HG03139 (cell line): ENCODE measurements around the gene RNF146.
"Not testable (repeated sequence)": the region's sequence is repeated elsewhere in the genome, so short reads cannot be mapped to it uniquely, and the experiment has no call there.

ENCODE experiments used
- ATAC-seq: cut with Tn5 transposase; IDR thresholded peaks from one replicate; pipeline ENCODE4 v1.9.1; 2021; ENCODE audit not compliant: unreplicated experiment

The RNF146 gene

DNA sequence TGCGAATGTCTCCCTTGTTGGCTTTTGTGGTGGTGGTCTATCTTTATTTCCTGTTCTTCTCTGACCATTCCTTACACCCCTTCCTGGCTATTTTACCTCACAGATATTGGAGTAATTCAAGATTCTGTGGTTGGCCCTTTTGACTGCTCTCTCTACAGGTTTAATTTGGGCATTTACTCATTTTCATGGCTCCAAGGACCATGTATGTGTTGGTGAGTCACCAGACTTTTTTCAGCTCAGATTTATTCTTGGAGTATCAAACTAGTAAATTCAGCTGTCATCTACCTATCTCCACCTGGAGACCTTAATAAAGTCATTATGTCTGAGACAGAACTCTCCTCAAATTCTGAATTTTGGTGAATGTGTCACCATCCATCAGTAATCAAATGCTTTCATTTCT, 15.5 kb downstream of the RNF146 start:
- ATAC-seq, result no peak

DNA sequence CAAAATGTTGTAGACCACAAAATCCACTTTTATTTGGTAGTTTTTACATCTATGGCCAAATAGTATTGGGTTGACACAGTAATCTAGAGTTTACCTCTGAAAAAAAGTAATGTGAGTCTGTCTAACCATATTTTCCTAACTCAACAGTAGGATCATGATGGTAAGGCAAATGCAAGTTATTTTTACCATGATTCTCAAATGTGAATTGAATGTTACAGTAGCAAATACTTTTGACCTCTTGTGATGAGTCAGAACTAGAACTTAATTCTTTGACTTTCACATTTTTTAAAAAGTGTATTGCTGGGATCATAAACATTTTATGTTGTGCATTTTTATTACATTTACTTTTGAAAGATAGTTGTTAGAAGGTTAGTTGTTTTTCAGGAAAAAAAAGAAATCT, 22.0 kb downstream of the RNF146 start:
- ATAC-seq, result no peak

DNA sequence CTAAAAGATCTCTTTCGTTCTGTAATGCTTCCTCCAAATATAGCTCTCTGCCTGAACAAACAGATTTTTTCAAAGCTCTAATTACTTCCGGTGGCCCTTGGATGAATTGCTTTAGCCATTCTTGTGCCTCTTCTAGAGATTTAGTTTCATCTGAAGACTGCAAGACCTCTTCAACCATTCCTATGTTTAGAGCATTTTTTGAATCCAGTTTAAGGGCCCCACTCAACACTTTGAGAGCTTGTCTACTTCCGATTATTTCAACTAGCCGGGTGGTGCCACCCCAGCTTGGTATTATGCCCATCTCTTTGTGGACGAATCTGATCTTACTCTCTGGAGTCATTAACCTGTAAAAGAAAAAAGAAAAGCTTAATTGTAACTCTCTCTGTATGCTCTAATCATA, 23.3 kb downstream of the RNF146 start:
- no peak for ATAC-seq

DNA sequence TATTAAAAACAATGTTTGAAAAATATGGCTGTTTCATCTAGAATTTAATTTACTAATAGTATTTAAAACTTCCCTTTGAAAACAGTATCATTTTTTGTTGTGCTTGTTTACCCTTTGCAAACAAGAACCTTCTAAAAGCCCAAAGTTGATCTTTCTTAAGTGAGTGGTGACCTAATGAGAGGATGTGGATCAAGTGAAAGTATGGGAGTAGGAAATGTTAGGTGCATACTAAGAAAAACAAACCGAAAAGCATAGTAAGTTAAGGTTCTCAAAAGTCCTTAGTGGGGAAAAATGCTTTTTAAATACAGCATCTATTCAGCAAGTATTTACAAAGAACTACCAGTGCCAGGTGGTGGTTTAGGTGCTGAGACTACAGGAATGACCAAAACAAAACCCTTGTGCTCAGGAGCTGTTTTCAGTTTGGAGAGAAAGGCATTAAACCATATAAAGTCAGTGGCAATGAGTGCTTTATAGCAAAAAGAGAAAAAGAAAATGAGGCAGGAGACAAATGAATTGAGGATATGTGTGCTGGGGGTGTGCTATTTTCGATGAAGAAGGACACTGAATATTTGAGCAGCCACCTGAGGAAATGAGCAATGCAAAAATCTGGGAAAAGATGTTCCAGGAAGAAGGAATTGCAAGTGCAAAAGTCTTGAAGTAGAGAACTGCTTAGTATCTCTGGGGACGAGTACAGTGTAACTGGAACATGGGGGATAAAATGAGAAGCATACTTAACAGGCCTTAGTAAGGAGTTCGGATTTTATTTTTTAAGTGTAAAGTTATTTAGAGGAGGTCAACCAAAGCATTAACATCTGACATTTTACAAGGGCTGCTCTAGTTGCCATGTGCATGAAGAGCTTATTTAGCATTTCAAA, 24.0 kb downstream of the RNF146 start:
- ATAC-seq, result no peak

DNA sequence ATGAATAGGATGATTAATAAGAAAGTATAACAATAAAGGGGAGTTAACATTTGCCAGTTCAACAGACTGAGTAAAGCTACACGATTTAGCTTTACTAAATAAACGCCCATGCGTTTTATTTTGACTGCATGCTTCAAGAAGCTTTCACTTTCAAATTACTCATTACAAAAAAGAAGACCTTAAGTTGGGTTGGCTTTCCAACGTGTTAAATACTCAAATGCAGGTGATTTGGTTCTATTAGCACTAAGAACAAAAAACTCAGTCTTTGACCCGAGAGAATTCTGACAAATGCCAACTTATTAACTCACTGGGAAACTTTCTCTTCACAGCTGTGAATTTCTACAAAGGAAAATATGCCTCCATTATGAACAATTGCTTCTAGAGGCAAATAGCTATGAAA, 24.8 kb downstream of the RNF146 start:
- ATAC-seq, result peak; percentile 65

DNA sequence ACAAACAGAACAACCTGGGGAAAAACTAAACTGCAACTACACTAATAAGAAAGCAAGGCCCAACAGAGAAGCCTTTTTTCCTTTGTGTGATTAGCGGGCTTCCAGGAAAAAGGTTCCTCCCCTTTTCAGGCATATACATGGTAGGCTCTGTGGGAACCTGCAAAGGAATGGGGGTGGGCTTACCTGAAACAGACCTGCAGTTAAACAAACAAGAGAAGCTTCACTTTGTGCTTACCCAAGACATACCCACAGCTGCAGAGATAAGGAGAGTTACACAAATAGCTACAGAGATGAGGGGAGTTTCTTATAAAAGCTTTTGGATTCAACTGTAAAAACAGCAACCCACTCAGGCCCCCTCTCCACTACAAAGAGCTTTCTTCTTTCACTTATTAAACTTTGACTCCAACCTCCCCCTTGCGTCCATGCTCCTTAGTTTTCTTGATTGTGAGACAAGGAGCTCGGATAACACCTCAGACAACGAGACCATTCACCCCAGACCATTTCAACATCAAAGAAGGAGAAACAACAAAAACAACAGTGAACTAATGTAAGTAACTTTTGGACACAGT, 30.9 kb downstream of the RNF146 start:
- no peak for ATAC-seq

DNA sequence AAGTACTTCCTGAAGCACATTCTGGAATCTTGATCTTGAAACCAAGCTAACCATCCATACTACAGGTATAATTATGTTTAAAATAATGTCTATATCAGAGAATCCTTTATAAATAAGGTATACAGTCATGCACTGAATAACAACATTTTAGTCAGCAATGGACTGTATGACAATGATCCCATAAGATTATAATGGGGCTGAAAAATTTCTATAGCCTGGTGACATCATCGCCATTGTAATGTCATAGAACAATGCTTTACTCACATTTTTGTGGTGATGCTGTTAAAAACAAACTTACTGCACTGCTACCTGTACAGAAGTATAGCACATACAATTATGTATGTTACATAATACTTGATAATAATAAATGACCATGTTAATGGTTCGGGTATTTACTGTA, 31.8 kb downstream of the RNF146 start:
- ATAC-seq, result no peak

DNA sequence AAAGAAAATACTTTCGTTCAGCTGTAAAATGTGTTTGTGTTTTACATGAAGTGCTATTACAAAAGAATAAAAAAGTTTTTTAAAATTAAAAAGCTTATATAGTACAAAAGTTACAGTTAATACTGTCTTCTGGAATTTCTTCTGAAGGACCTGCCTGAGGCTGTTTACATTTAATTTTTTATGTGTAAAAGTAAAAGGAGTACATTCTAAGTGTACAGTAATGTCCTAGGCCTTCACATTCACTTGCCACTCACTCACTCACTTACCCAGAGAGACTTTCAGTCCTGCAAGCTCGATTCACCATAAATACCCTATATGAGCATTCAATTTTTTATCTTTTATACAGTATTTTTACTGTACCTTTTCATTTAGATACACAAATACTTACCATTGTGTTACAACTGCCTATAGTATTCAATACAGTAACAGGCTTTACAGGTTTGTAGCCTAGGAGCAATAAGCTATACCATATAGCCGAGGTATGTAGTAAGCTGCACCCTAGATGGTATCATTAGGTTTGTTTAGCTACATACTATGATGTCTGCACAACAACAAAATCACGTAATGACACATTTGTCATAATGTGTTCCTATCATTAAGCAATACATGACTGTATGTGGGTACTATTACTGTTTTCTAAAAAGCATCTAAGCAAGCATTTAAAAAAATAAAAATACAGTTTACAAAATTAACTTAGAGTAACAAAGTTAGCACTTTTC, 33.0 kb downstream of the RNF146 start:
- ATAC-seq, result no peak

DNA sequence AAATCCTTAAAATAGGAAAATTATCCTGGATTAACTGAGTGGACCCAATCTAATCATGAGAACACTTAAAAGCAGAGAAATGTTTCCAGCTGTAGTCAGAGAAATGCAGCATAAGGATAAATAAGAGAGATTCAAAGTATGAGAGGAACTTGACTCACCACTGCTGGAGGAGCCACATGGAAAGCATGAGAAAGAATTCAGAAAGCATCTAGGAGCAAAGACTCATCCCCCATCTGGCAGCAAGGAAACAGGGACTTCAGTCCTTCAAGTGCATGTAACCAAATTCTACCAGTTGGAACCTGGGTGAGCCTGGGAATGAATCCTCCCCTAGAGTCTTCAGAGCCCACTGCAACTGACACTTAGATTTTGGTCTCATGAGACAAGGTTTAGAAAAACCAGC, 33.7 kb downstream of the RNF146 start:
- ATAC-seq, result no peak

DNA sequence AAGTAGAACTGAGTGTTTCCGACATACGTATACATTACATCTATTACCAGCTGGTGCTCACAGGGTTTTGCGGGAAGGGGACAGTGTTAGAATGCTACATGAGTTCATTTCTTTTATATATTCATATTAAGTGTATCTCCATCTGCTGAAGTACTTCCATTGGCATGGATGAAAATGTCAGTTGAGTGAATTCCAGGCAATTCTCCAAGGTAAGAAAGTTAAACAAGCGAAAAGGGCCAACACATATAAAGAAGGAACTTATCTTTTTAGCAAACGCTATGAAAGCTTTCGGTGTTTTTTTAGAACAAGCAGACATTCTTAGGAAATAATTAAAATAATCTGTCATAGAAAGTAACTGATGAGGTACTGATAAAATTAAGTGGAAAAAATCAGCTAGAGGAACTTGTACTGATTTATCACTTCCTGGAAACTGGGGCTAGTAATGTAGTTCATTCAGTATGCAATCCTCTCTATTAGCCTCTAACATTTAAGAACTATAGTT, 34.6 kb downstream of the RNF146 start:
- ATAC-seq, result no peak

DNA sequence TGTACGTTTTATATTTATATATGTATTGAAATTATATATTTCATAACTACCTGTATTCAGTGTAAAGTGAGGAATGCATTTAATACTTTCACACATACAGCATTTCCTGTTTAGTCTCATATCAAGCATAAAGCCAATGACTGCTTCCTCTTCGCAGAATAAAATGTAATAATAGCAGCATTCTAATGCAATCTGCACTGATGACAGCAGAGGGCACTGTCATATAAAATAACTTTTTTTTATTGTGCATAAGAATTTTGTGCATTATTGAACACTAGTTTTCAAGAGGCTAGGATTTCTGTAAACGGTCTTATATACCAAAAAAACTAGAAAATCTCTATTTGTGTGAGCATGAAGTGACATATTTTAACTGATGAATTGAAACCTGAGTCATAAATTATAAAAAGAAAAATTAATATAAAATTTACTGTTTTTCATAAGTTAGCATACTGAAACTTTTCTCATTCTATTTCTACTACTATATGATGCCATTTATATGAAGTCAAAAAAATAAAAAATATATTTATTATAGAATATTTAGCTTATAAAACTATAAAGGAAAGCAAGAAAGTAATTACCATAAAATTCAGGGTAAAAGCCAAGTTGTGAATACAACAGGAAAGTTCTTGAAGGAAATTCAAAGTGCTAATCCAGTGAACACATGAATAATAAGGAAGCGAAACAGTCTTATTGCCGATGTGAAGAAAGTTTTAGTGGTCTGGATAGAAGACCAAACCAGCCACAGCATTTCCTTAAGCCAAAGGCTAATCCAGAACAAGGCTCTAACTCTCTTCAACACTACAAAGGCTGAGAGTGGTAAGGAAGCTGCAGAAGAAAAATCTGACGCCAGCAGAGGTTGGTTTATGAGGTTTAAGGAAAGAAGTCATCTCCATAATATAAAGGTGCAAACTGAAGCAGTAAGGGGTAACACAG, 36.3 kb downstream of the RNF146 start:
- ATAC-seq, result peak; percentile 64

DNA sequence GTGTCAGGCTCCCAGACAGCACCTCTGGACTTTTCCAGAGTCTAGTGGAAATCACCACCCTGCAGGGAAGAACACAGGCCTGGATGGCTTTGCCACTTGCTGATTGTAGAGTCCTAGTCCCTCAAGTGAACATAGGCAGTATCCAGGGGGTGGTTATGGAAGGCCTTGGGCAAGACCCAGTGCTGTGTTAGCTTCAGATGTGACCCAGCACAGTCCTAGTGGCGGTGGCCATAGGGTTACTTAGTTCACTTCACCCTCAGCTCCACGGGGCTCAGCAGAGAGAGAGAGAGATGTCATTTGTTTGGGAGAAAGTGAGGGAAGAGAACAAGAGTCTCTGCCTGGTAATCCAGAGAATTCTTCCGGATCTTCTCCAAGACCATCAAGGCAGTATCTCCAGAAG, 37.3 kb downstream of the RNF146 start:
- no peak for ATAC-seq

DNA sequence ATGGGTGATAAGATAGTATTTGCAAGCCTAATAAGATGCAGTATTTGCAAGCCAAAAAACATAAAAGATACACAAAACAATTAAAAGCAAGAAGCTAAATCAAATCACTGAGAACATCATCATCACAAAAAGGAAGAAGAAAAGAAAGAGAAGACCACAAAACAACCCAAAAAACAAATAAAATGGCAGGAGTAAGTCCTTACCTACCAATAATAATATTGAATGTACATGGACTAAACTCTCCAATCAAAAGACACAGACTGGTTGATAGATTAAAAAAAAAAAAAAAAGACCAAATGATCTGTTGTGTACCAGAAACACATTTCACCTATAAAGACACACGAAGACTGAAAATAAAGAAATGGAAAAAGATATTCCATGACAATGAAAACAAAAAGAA, 39.1 kb downstream of the RNF146 start:
- ATAC-seq, result no peak

DNA sequence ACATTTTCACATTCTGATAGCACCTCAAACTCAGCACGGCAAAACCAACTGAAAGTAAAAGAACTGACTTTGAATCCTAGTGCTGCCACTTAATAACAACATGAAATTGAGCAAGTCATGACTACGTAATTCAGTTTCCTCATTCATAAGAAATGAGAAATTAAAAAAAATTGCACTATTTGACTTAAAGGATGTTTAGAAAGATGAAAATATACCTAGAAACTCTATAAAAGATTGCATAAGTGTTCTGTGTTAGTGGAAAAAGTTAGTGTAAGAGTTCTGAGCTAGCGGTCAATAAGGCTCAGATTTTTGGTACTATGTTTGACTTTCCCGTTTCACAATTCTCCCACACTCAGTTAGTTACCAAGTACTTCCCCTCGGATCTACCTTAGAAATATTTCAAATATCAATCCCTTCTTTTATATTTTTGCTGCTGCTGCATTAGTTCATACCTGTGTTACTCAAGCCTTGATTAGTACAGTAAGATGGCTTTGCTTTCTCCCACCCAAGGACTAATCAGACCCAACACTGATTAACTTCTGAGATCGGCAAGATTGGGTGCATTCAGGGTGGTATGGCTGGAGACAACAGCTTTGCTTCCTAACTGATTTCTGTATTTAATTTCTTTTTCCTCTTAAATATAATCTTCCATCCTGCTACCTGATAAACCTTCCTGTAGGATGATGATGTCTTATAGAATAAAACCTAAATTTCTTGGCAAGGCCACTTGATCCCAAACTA, 50.9 kb downstream of the RNF146 start:
- no peak for ATAC-seq

DNA sequence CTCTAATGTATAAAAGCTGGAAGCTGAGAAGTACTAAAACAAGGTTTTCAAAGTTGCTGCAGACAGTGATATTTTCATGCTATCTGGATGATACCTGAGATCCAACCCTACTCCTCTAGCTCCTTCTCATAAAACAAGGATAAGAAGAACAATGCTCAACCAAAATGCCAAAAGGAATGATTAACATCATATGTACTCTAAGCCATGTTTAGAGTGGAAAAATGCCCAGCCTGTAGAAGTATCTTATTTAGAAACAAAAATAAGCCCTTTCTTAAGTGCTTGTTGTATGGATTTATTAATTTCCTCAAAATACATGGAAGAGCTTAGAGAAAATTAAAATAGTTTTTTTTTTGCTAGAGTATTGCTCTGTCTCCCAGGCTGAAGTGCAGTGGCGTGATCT, 53.0 kb downstream of the RNF146 start:
- no peak for ATAC-seq

DNA sequence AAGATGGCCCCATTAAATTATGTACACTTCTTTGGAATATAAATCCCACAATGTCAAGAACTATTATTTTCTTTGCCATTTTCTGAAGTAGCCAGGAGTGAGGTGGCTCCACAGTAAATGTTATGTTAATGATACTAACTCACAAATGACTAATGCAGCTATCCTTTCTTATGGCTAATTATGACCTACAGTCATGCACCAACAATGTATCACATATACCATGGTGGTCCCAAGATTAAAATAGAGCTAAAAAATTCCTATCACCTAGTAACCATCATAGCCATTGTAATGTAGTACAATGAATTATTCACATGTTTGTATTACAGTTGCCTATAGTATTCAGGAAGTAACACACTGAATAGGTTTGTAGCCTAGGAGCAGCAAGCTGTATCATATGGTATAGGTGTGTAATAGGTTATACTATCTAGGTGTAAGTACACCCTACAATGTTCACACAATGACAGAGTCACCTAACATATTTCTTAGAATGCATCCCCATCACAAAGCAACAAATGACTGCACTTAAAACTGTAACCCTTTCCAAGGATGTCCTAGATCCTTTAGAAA, 61.5 kb downstream of the RNF146 start:
- no peak for ATAC-seq

DNA sequence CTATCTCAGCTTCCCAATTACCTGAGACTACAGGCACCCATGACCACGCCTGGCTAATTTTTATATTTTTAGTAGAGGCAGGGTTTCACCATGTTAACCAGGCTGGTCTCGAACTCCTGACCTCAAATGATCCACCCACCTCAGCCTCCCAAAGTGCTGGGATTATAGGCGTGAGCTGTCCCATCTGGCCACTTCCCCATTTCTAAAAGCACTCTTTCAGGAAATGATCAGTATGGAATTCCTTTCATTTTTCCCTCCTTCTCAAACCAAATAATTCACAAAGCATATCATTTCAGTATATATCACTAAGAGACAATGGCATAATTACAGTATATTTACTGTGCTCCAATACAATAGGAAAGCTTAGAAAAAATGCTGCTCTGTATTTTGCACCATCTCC, 64.6 kb downstream of the RNF146 start:
- not testable (repeated sequence) for ATAC-seq

DNA sequence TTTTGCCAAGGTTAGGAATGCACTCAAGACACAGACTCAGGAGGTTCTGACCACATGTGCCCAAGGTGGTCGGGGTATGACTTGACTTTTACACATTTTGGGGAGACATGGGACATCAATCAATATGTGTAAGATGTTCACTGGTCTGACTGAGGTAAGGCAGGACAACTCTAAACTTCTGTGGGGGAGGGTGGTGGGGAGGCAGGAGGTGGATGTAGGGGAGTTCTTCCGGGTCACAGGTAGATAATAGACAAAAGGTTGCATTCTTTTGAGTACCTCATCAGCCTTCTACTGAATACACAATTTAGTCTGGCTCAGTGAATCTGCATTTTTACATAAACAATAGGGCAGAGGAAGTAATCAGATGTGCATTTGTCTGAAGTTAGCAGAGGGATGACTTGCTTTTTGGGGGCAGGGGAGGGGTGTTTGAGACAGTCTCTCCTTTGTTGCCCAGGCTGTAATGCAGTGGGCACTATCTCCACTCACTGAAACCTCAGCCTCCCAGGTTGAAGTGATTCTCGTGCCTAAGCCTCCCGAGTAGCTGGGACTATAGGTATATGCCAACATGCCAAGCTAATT, 65.8 kb downstream of the RNF146 start:
- no peak for ATAC-seq
